ENCODE data around the gene SLC45A3. TPM values are rescaled to one million over a fixed set of nuclear protein-coding genes. Genes with fewer than 3 reads are reported as not detected.

Gene SLC45A3
- total RNA-seq, 1 donor from 2014 or later = 1.1 TPM

DNA sequence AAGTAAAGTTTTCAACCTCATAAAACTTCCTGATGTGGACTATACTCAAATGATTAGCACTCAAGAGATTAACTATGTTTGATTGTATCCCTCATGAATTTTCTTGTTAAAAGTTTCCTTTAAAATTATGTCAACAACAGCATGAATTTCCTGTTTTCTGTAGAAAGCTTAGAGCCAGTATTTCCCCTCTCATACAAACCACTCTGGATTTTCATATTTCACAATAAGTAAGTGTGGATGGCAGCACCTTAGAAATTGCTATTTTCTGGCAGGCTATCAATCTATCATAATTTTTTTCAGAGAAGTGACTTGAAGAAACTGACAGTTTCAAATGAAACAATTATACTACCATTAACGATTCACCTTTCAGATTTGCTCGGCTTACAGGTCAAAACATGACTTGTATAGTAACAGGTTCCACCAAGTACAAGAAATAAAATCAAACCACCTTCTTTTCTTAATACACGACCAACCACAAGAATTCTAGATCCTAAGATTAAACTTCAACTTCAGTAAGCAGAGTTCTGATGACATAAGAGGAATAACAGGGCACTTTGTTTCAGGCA, 69.3 kb downstream of the SLC45A3 start:
- H3K9me3 Mint-ChIP-seq (ENCODE audit: unreplicated experiment) = no peaks in the 10 kb centered on the region
- DNase-seq (ENCODE audit: extremely low spot score, unreplicated experiment) = no peak
- TF ChIP-seq, protein P1, sequence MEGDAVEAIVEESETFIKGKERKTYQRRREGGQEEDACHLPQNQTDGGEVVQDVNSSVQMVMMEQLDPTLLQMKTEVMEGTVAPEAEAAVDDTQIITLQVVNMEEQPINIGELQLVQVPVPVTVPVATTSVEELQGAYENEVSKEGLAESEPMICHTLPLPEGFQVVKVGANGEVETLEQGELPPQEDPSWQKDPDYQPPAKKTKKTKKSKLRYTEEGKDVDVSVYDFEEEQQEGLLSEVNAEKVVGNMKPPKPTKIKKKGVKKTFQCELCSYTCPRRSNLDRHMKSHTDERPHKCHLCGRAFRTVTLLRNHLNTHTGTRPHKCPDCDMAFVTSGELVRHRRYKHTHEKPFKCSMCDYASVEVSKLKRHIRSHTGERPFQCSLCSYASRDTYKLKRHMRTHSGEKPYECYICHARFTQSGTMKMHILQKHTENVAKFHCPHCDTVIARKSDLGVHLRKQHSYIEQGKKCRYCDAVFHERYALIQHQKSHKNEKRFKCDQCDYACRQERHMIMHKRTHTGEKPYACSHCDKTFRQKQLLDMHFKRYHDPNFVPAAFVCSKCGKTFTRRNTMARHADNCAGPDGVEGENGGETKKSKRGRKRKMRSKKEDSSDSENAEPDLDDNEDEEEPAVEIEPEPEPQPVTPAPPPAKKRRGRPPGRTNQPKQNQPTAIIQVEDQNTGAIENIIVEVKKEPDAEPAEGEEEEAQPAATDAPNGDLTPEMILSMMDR (IDR thresholded peaks at IDR 0.05) = no peak
- peak overlapping the region; percentile 5 for H3K27ac Mint-ChIP-seq (ENCODE audit: unreplicated experiment)
- no peaks in the 10 kb centered on the region for H3K27me3 Mint-ChIP-seq (ENCODE audit: unreplicated experiment)
- peaks cover 6% of the 10 kb centered on the region for H3K4me1 Mint-ChIP-seq (ENCODE audit: unreplicated experiment)
- no peak overlapping the region for H3K4me3 Mint-ChIP-seq (ENCODE audit: unreplicated experiment)
- peaks cover 35% of the 10 kb centered on the region for H3K36me3 Mint-ChIP-seq (ENCODE audit: unreplicated experiment)

DNA sequence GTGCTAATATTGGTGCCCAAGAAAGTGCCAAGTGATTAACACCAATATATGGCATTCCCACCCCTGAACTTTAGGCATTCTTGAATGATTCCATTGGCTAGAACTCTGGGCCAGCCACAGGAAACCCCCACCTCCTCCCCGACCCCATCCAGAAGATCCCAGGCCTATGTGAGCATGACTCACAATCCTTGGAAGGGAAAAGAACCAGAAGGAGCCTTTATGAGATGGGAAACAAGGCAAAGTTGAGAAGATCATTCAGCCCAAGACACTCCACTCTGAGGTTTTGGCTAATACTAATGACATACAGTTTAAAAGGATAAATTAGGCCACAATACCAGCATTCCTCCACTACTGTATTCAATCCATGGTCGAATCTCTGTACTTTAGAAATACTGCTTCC, 70.3 kb downstream of the SLC45A3 start:
- peaks cover 27% of the 10 kb centered on the region for H3K36me3 Mint-ChIP-seq (ENCODE audit: unreplicated experiment)
- no peak overlapping the region for H3K27ac Mint-ChIP-seq (ENCODE audit: unreplicated experiment)
- no peaks in the 10 kb centered on the region for H3K27me3 Mint-ChIP-seq (ENCODE audit: unreplicated experiment)
- H3K9me3 Mint-ChIP-seq (ENCODE audit: unreplicated experiment) = no peaks in the 10 kb centered on the region
- no peak for DNase-seq (ENCODE audit: extremely low spot score, unreplicated experiment)
- TF ChIP-seq, protein P1 (IDR thresholded peaks at IDR 0.05) = no peak
- peaks cover 6% of the 10 kb centered on the region for H3K4me1 Mint-ChIP-seq (ENCODE audit: unreplicated experiment)
- H3K4me3 Mint-ChIP-seq (ENCODE audit: unreplicated experiment) = no peak overlapping the region

Other genes with a start within 250 kb of the SLC45A3 start
- gene BLACAT1, start 224.5 kb downstream of the SLC45A3 start, total RNA-seq = not detected in 2 replicates
- gene CDK18, start 175.8 kb downstream of the SLC45A3 start, total RNA-seq = 3.0 and 4.5 TPM in 2 replicates
- 46.4 and 50.4 TPM in 2 replicates for gene ELK4, start 48.5 kb downstream of the SLC45A3 start, total RNA-seq
- 189 and 215 TPM in 2 replicates for gene NUCKS1, start 69.7 kb upstream of the SLC45A3 start, total RNA-seq
- gene RAB29, start 95.0 kb upstream of the SLC45A3 start, total RNA-seq = 32.0 and 34.2 TPM in 2 replicates
- gene SLC41A1, start 132.7 kb upstream of the SLC45A3 start, total RNA-seq = 25.6 and 29.5 TPM in 2 replicates
- gene PM20D1, start 169.6 kb upstream of the SLC45A3 start, total RNA-seq = not detected in 2 replicates